Eye (tissue), 1 donor: ENCODE measurements around the gene C19orf38.
A peak's percentile ranks its signal among the peaks of the same experiment; 100 is the strongest.
"Not testable (repeated sequence)": the region's sequence is repeated elsewhere in the genome, so short reads cannot be mapped to it uniquely, and the experiment has no call there.

Source experiments
- DNase-seq: peaks from one replicate; pipeline ENCODE4 v3.0.0-alpha.2; 2015

C19orf38 gene

DNA sequence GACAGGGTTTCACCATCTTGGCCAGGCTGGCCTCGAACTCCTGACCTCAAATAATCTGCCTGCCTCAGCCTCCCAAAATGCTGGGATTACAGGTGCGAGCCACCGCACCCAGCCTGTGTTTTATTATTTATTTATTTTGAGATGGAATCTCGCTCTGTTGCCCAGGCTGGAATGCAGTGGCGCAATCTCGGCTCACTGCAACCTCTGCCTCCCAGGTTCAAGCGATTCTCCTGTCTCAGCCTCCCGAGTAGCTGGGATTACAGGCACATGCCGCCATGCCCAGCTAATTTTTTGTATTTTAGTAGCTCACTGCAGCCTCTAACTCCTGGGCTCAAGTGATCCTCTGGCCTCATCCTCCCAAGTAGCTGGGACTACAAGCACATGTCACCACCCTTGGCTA, 29.4 kb downstream of the C19orf38 start:
- DNase-seq, result not testable (repeated sequence)

DNA sequence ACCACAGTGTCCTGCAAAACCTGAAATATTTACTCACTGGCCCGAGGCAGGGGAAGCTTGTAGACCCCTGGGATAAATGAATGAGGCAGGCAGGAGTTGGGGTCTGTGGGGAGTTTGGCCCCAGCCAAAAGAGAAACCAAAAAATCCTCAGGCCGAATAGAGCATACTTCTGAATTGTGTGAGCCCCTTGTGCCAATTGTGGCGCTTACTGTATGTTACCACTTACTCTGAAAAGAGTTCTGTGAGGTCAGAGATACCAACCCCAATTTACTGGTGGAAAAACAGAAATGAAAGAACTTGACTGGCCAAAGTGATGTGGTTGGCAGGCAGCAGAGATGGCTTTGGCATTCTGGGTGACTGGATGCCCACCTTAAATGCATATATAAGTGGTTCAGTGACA, 30.0 kb downstream of the C19orf38 start:
- DNase-seq, result no peak

DNA sequence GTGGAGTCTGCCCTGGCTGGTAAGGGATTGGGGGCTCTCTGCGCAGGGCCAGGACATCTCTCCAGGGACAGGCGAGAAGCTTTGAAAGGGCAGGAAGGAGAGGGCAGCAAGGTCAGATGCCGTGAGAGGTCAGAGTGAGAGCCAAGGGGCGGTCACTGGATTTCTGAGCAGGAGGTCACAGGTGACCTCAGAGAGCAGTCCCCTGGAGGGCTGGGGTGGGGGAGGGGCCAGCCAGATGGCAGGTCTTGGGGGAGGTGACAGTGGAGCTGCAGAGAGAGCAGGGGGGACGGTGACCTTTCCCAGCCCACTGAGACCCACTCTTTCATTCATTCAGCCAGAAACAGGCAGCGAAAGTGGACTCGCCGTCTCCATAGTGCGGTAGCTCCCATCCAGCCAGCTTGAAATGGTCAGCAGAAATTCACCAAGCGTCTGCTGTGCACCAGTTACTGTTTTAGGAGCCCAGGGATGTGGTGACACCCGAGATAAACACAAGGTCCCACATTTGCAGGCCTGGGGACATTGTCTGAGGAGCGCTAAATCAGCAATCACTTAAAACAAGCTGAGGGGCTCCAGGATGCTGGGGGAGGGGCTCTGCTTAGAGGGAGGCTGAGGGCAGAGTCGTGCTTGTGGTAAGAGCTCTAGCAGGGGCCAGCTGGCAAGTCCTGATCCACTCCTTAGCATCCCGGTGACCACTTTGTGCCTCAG, 33.3 kb downstream of the C19orf38 start:
- peak; percentile 37 for DNase-seq

DNA sequence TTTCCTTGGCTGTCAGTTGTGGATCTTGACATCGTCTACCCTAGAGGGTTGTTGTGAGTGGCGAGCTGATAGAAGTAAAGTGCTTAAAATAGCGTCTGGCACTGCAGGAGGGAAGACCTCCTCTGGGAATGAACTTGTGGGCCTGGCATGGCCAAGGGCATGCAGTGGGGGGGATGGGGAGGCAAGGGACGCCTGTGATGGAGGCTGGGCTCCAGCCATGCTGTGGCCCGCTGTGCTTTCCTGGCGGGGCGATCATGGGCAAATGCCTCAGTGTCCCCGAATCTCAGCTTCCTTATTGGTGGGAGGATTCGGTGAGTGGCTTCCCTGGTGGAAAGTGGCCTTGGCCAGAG, 33.9 kb downstream of the C19orf38 start:
- DNase-seq, result no peak

DNA sequence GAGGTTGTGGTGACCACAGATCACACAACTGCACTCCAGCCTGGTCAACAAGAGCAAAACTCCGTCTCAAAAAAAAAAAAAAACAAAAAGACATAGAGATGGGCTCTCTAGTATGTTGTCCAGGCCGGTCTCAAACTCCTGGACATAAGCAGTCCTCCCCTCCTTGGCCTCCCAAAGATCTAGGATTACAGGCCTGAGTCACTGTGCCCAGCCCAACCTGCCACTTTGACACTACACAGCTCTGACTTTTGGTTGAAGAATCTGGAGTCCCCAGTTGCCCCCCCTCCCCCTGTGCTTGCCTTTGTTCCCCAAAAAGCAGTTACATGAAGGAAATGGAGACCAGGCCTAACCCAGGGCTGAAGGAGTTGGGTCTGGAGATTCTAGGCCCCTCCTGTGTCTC, 36.1 kb downstream of the C19orf38 start:
- DNase-seq, result no peak

DNA sequence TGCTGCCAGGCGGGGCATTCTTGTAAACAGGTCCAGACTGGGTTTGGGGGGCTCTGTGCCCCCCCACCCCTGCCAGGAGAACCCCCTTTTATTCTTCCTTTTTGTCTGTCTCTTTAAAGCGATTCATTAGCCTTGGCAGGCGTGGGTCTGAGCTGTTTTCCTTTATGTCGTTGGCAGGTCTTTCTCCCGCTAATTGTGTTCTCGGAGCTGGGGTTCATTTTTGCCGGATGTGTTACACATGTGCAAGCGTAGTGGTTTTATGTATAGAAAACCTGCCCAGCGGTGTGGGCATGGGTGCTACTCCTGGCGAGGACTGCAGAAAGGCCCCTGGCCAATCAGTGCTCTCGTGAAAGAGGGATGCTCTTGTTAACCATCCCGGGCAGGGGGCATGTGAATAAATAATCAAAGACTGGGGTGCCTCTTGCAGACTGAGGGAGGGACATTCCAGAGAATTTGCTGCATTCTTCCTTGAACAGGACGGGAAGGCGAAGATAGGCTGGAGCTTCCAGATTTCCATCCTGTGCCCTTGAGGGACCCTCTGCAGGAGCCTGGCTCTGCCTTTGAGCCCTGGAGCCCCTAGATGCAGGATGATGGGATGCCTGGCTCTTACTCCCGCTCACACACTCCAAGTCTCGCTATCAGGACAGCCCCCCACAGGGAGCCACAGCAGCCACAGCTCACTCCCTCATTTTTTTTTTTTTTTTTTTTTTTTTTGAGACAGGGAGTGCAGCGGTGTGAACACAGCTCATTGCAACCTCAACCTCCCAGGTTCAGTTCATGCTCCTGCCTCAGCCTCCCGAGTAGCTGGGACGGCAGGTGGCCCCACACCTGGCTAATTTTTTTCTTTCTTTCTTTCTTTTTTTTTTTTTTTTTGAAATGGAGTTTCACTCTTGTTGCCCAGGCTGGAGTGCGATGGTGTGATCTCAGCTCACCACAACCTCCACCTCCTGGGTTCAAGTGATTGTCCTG, 37.3 kb downstream of the C19orf38 start:
- DNase-seq, result peak; percentile 56

DNA sequence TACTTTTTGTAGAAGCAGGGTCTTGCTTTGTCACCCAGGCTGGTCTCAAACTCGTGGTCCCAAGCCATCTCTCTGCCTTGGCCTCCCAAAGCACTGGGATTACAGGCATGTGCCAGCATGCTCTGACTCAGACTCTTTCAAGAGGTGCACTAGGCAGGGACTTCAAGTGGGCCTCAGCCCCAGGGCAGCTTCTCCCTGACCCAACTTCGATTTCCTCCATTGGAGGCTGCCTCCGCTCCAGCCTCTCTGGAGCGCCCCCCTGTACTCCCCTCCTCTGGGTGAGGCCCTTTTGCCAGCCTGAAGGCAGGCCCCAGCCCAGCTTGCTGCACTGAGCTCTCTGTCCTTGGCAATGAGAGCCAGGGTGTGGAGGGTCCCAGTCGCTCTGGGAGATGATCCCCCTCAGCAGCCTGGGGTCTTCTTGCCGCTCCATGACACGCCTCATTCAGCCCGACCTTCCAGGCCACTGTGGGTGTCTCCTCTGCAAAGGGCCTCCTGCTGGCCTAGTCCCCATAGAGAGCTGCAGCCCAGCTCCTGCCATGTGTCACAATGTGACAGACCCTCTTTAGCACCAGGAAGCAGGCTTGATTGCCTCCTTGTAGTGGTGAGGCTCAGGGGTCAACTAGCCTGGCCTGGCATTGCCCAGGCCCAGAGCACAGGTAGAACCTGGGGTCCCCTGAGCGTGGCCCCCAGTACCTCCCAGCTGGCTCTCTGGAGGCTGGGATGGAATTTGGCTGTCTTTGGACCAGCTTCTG, 39.6 kb downstream of the C19orf38 start:
- no peak for DNase-seq

DNA sequence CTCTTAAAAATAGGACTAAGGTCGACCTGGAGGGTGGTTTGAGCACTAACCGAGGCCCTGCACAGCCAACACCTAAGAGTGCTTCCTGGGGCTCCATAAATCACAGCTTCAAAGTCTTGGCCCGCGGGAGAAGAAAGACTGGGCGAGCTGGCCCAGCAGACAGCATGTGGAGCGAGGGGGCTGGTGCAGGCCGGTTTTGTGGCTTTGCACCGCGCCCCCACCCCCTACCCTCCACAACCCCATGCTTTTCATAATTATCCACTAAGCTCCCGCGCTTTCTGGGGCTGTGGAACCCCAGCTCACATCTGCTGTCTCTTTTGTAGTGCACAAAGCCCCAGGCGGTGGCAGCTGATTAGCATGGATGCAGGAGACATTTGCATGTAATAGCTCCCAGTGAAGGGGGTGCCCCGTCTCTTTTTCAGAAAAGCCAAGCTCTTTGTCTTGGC, 40.2 kb downstream of the C19orf38 start:
- DNase-seq, result peak; percentile 85

DNA sequence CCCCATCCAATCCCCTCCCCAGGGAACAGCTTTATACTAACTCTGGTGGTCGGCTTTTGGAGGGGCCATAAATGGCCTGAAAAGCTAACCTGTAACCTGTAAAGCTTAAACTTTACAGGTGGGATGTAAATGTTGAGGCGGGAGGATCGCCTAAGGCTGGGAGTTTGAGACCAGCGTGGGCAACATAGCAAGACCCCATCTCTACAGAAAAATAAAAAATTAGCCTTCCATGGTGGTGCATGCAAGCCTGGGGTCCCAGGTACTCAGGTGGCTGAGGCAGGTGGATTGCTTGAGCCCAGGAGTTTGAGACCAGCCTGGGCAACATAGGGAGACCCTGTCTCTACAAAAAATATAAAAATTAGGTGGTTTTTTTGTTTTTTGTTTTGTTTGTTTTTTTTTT, 41.7 kb downstream of the C19orf38 start:
- DNase-seq, result no peak

DNA sequence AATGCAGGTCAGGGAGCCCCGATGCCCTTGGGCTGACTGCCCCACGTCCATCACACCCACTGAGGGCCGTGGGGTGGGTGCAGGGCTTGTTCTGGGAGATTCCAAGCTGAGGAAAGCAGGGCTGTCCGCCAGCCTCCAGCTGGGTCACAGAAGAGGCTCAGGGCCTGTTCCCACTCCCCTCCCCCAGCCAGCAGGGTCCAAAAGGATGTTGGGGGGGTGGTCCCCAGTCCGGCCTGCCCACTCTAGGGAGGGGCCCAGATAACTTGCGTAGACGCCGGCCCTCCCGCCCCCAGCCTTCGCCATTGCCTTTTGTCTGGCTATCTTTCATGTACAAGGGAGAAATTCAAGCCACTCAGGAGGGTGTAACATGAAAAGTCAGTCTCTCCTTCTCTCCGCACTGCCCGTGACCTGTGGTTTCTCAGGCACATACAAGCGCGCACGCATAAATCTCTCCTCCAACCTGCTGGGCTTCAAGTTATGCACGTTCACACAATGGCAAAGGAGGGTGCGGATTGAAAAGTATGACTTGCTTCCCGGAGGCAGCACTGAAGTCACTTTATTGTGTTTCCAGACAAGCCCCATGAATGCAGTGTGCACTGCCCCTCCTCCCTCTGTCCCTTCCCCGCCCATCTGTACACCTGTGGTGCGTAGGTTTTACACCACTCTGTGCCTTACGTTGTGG, 43.3 kb downstream of the C19orf38 start:
- peak; percentile 30 for DNase-seq

DNA sequence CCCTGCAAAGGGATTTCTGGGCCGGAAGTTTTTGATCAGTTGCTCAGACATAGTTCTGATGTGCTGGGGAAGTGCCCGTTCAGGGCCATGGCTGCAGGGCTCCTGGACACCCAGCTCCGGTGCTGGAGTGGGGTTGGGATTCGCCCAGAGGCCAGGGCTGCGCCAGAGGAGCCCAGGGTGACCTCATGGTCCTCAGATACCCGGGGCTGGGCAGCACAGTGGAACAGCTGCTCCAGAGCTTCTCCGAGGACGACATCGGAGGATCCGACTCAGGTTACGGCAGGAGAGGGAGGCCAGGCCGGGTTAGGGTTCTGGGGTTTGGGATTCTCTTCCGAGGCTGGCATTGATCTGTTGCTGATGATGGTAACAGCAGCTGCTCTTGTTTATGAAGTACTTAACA, 44.0 kb downstream of the C19orf38 start:
- DNase-seq, result peak; percentile 24

DNA sequence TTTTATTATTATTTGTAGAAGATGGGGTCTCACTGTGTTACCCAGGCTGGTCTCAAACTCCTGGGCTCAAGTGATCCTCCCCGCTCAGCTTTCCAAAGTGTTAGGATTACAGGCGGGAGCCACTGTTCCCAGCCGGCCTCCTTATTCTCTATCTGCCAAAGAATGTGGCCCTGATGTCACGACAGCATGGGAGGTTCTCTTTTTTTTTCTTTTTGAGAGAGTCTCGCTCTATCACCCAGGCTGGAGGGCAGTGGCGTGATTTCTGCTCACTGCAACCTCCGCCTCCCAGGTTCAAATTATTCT, 46.6 kb downstream of the C19orf38 start:
- no peak for DNase-seq

DNA sequence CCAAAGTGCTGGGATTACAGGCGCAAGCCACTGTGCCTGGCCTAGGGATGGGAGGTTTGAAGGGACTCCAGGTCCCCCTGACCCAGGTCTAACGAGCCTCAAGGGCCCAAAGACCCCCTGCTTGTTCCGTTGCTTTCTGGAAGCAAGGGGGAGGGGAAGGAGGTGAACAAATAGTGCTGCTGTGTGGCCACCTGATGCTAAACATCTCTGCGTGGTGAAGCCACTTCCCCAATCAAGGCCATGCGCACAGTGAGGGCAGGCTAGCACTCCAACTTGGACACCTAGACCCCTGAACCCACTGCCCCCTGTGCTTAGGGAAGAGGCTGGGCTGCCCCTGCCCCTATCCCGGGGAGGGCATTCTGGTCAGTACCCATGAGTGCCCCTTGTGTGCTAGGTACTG, 47.1 kb downstream of the C19orf38 start:
- DNase-seq, result no peak

DNA sequence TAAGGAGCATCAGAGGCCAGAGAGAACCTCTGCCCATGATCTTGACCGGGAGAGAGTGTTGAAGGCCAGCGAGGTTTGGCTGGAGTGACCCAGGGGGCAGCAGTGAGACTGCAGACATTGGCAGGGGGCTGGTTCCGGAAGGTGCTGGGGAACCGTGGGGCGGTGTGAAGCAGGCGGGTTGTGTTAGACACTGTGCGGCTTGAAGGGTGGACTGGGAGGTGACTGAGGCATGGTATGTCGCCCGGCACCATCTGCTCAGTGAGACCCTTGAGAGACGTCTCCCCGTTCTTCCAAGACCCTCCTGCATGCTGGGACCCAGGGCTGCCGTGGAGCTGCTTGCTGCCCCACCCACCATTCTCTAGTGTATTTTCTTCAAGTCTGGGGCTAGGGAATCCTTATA, 47.7 kb downstream of the C19orf38 start:
- no peak for DNase-seq

DNA sequence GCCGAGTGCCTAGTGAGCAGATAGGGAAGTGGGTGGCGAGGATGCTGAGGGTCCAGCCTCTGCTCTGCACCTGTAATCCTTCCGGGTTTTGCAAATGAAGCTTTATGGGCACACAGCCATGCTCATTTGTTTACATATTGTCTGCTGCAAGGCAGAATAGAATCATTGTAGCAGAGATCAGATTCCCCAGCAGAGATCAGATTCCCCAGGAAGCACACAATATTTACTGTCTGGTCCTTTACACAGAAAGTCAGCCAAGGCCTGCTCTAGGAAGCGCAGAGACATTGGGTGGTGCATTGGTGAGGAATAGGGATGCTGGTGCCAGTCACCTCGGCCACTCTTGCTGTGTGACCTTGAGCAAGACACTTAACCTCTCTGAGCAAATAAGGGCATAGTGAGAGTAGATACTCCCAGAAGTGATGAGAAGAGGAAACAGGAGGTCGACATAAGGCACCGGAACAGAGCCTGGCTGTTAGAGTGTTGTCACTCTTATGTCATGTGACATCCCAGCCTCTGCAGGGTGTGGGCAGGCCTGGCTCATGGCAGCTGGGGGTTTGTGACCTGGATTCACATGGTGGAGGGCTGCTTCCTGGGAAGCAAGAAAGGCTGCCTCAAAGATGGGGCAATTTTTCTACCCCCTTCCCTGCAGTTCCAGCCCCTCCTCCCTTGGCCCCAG, 48.8 kb downstream of the C19orf38 start:
- no peak for DNase-seq

DNA sequence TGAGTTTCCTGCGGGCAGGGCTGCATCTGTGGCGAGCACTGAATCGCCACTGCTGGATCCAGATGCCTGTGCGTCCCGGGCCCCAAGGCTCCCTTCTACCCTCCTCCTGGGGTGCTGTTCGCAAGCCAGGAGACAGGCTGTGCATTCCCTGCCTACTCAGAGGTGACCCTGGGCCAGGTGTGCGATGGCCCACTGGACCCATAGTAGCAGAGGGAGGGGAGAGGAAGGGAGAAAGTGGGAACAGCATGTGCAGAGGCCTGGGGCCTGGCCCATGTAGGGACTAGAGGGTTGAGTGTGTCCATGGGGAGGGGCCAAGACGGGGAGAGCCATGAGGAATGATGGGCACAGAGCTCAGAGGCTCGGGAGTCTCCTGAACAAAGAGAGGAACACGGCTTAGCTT, 50.4 kb downstream of the C19orf38 start:
- no peak for DNase-seq

DNA sequence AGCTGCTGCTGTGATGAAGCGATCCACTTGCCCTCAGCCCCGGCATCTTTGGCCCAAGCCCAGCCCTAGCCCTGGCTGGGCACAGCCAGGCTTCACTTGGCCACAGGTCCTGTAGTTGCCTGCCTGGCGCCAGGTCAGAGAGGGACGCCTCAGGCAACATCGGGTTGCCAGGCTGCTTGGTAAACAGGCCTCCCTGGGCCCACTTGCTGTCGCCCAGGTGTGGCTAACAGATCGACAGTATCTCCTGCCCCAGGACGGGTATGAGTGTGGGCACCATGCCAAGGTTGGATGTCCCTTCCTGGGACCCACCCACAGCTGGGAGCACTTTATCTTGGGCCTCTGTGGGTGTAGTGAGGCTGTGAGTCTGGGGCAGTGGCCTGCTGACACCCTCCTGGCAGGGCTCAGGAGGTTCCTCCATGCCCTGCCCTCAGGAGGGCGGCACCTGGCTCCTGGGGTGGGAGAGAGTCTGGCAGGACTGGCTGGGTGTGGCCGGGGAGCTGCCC, 51.0 kb downstream of the C19orf38 start:
- no peak for DNase-seq

DNA sequence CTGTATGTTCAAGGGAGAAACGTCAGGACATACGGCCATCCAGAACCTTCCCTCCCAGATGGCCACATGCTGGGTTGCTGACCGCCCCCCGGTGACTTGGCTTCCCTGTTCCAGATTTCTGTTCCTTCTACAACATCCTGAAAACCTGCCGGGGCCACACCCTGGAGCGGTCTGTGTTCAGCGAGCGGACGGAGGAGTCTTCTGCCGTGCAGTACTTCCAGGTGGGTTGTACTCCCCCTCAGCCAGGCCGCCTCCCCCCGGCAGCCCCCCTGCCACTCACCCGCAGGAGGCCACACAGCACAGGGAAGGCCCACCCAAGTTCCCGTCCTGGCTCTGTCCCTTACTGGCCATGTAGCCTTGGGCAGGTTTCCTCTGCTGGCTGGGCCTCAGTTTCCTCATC, 59.7 kb downstream of the C19orf38 start:
- no peak for DNase-seq

DNA sequence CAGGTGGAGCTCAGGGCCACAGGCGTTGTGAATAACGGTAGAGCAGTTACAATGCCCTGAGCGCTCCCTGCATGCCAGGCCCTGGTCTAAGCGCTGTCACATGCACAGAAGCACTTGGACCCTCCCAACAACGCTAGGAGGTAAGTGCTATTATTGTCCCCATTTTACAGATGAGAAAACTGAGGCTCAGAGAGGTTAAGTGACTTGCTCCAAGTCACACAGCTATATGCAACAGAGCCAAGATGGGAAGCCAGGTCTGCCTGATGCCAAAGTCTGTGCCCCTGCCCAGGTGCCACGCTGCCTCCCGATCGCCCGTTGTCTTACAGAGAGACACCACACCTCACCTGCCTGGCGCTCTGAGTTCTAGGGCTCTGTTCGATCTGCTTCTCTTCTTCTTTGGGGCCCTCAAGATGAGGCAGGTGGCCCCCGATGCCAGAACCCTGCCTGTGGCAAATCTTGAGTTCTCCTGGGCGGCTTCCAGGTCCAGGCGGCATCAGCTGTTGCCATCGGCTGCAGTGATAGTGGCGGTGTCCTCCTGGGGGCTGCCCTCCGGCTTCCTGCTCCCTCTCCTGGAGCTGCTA, 60.3 kb downstream of the C19orf38 start:
- DNase-seq, result no peak

DNA sequence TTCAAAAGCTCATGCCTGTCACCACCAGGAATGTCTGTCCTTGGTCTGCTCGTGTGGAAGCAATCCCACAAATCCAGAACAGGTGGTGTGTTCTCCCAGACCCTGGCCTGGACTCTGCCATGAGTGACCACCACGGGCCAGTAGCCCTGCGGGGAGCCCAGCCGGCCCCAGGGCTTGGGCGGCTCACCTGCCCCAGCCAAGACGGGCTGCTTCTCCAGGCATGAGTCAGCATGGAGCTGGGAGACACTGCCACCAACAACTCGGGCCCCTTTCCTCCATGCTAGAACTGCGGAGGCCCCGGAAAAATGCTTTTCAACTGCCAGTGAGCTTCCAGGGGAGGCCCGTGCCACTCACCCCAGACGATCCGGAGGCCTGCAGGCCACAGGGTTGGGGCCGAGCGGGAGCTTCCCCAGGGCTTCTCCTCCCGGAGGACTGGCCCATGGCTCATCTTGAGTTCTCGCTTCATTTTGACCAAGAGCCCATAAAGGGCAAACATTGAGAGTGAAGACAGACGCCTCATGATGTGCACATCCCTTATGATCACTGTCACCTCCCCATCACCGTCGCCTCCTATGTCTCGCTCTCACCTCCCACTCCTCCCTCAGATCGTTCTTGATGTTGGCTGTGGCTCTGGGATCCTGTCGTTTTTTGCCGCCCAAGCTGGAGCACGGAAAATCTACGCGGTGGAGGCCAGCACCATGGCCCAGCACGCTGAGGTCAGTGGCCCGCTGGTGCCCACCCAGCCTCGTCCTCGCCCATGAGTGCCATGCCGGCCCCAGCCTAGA, 63.6 kb downstream of the C19orf38 start:
- no peak for DNase-seq

DNA sequence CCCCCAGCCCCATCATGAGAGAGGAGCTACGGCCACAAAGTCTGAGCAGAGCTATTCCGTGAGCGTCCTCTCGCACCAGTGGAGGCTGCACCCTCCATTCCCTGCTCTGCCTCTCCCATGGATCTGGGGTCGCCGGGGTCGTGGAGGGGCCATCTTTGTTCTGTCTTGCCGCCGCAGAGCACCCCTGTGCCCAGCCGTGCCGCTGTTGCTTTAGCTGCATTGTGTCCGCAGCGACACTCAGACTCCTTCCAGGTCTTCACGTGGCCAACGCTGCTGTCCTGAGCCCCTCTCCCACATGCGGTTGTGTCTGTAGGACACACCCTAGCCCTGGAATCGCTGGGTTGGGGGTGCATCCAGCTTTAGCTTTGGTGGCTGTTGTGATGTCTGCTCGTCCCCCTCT, 64.4 kb downstream of the C19orf38 start:
- no peak for DNase-seq
